ENCODE data around the gene CDC42EP3.

DNA sequence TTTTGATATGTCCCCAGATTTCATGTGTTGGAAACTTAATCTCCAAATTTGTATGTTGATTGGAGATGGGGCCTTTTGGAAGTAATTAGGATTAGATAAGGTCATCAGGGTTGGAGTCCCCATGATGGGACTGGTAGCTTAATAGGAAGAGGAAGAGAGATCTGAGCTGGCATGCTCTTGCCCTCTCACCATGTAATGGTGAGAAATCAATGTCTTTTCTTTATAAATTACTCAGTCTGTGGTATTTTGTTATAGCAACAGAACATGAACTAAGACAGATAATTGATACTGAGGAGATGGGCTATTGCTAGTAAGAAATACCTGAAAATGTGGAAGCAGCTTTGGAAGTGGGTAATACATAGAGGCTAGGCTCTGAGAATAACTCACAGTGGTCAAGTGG is 48.0 kb downstream of the CDC42EP3 start:
- TF ChIP-seq CTCF (IDR thresholded peaks at IDR 0.05; ENCODE audit: poor library complexity, severe bottlenecking): no peak
- TF ChIP-seq EZH2 (IDR thresholded peaks at IDR 0.05; ENCODE audit: borderline replicate concordance, insufficient read depth, low read length, poor library complexity, severe bottlenecking): no peak
- TF ChIP-seq POLR2AphosphoS5 (IDR thresholded peaks at IDR 0.05): no peak

All from neural cell (in vitro differentiated cells).